HEK293 (cell line): Measurements from ENCODE around the gene THEM4.

ENCODE experiments used
- BCL11A ChIP-seq: fragments of 450-650 bp; formaldehyde crosslinking; IDR thresholded peaks from 2 replicates; pipeline ENCODE4 v1.5.1; 2016; ENCODE audit warnings: low read depth, missing biosample characterization, missing genetic modification characterization
- GLI4 ChIP-seq: fragments of 450-650 bp; formaldehyde crosslinking; IDR thresholded peaks from 2 replicates; pipeline ENCODE4 v1.5.1; 2016; ENCODE audit warnings: missing biosample characterization, missing genetic modification characterization
- KLF1 ChIP-seq: fragments of 450-650 bp; formaldehyde crosslinking; IDR thresholded peaks from 2 replicates; pipeline ENCODE4 v1.5.1; 2016; ENCODE audit warnings: missing biosample characterization, missing genetic modification characterization
- KLF9 ChIP-seq: fragments of 450-650 bp; formaldehyde crosslinking; IDR thresholded peaks from 2 replicates; pipeline ENCODE4 v1.5.1; 2016; ENCODE audit warnings: missing biosample characterization, missing genetic modification characterization, low read depth
- PRDM10 ChIP-seq: fragments of 450-650 bp; formaldehyde crosslinking; IDR thresholded peaks from 2 replicates; pipeline ENCODE4 v1.5.1; 2016; ENCODE audit warnings: missing biosample characterization, missing genetic modification characterization
- SP2 ChIP-seq: fragments of 450-650 bp; formaldehyde crosslinking; IDR thresholded peaks from 2 replicates; pipeline ENCODE4 v1.5.1; 2016; ENCODE audit warnings: missing biosample characterization, missing genetic modification characterization
- ZBTB11 ChIP-seq: fragments of 450-650 bp; formaldehyde crosslinking; conservative IDR thresholded peaks from 2 replicates; pipeline ENCODE4 v1.5.1; 2016; ENCODE audit warnings: low read depth, missing biosample characterization, missing genetic modification characterization
- ZBTB20 ChIP-seq: fragments of 450-650 bp; formaldehyde crosslinking; IDR thresholded peaks from 2 replicates; pipeline ENCODE4 v1.5.1; 2016; ENCODE audit warnings: missing biosample characterization, missing genetic modification characterization
- ZBTB21 ChIP-seq: fragments of 450-650 bp; formaldehyde crosslinking; IDR thresholded peaks from 2 replicates; pipeline ENCODE4 v1.5.1; 2017; ENCODE audit warnings: missing biosample characterization, missing genetic modification characterization
- ZBTB48 ChIP-seq: fragments of 450-650 bp; formaldehyde crosslinking; IDR thresholded peaks from 2 replicates; pipeline ENCODE4 v1.5.1; 2016; ENCODE audit warnings: missing biosample characterization, missing genetic modification characterization
- ZEB2 ChIP-seq: fragments of 450-650 bp; formaldehyde crosslinking; IDR thresholded peaks from 2 replicates; pipeline ENCODE4 v1.5.1; 2016; ENCODE audit warnings: missing biosample characterization, missing genetic modification characterization
- ZFP3 ChIP-seq: fragments of 450-650 bp; formaldehyde crosslinking; IDR thresholded peaks from 2 replicates; pipeline ENCODE4 v1.5.1; 2016; ENCODE audit warnings: low read depth, missing biosample characterization, missing genetic modification characterization
- ZFP69B ChIP-seq: fragments of 450-650 bp; formaldehyde crosslinking; IDR thresholded peaks from 2 replicates; pipeline ENCODE4 v1.5.1; 2016; ENCODE audit warnings: missing biosample characterization, missing genetic modification characterization
- ZIC2 ChIP-seq: fragments of 450-650 bp; formaldehyde crosslinking; IDR thresholded peaks from 2 replicates; pipeline ENCODE4 v1.5.1; 2016; ENCODE audit warnings: missing biosample characterization, missing genetic modification characterization
- ZNF514 ChIP-seq: fragments of 450-650 bp; formaldehyde crosslinking; IDR thresholded peaks from 2 replicates; pipeline ENCODE4 v1.5.1; 2016; ENCODE audit warnings: missing biosample characterization, missing genetic modification characterization
- ZNF518A ChIP-seq: fragments of 450-650 bp; formaldehyde crosslinking; conservative IDR thresholded peaks from 2 replicates; pipeline ENCODE4 v1.5.1; 2016; ENCODE audit warnings: low read depth, missing biosample characterization, missing genetic modification characterization
- ZNF548 ChIP-seq: fragments of 450-650 bp; formaldehyde crosslinking; IDR thresholded peaks from 2 replicates; pipeline ENCODE4 v1.5.1; 2016; ENCODE audit warnings: missing biosample characterization, missing genetic modification characterization
- ZNF600 ChIP-seq: fragments of 450-650 bp; formaldehyde crosslinking; IDR thresholded peaks from 2 replicates; pipeline ENCODE4 v1.5.1; 2016; ENCODE audit warnings: missing biosample characterization, missing genetic modification characterization
- ZNF610 ChIP-seq: fragments of 450-650 bp; formaldehyde crosslinking; IDR thresholded peaks from 2 replicates; pipeline ENCODE4 v1.5.1; 2016; ENCODE audit warnings: missing biosample characterization, missing genetic modification characterization, borderline replicate concordance
- ZNF623 ChIP-seq: fragments of 450-650 bp; formaldehyde crosslinking; IDR thresholded peaks from 2 replicates; pipeline ENCODE4 v1.5.1; 2016; ENCODE audit warnings: missing biosample characterization, missing genetic modification characterization
- ZNF626 ChIP-seq: fragments of 450-650 bp; sonication (Bioruptor Pico); formaldehyde crosslinking; IDR thresholded peaks from 2 replicates; pipeline ENCODE4 v1.5.1; 2018; ENCODE audit warnings: missing biosample characterization, missing genetic modification characterization, inconsistent platforms
- ZNF670 ChIP-seq: fragments of 450-650 bp; formaldehyde crosslinking; IDR thresholded peaks from 2 replicates; pipeline ENCODE4 v1.5.1; 2016; ENCODE audit warnings: missing biosample characterization, missing genetic modification characterization, low read depth
- ZNF785 ChIP-seq: fragments of 450-650 bp; formaldehyde crosslinking; IDR thresholded peaks from 2 replicates; pipeline ENCODE4 v1.5.1; 2016; ENCODE audit warnings: missing biosample characterization, missing genetic modification characterization
- ZNF792 ChIP-seq: fragments of 450-650 bp; formaldehyde crosslinking; IDR thresholded peaks from 2 replicates; pipeline ENCODE4 v1.5.1; 2016; ENCODE audit warnings: missing biosample characterization, missing genetic modification characterization
- ZSCAN23 ChIP-seq: fragments of 450-650 bp; formaldehyde crosslinking; IDR thresholded peaks from 2 replicates; pipeline ENCODE4 v1.5.1; 2016; ENCODE audit warnings: missing biosample characterization, missing genetic modification characterization

The THEM4 gene

GRCh38 chr1:151909167-151910149, at the start of gene THEM4 (continued):
- peak; percentile 84 for TF ChIP-seq PRDM10 (tag by site-specific recombination)
- TF ChIP-seq SP2 (tag by site-specific recombination) = peak; percentile 82
- TF ChIP-seq GLI4 (tag by site-specific recombination) = peak; percentile 81; the same call in 1 of the 2 replicates
- peak; percentile 21; the same call in 1 of the 2 replicates for TF ChIP-seq ZFP3
- TF ChIP-seq ZNF548 (tag by site-specific recombination) = no peak
- peak; percentile 82; the same call in 1 of the 2 replicates for TF ChIP-seq ZNF610 (tag by site-specific recombination)
- TF ChIP-seq ZBTB11 (tag by site-specific recombination) = peak; percentile 99
- TF ChIP-seq ZBTB20 (tag by site-specific recombination) = peak; percentile 97
- TF ChIP-seq ZEB2 = peak; percentile 86
- peak; percentile 93 for TF ChIP-seq ZIC2 (tag by site-specific recombination)
- TF ChIP-seq KLF1 = peak; percentile 73
- TF ChIP-seq BCL11A (tag by site-specific recombination) = peak; percentile 58; the same call in 1 of the 2 replicates
- 0 out of 2 replicates have a peak, but pooled peaks have one; percentile 15 for TF ChIP-seq ZNF626 (tag by site-specific recombination)
- peak; percentile 44; the same call in 1 of the 2 replicates for TF ChIP-seq ZBTB21
- peak; percentile 48; the same call in 1 of the 2 replicates for TF ChIP-seq KLF9 (tag by site-specific recombination)
- TF ChIP-seq ZNF670 = no peak
- peak; percentile 86 for TF ChIP-seq ZFP69B (tag by site-specific recombination)
- TF ChIP-seq ZNF785 = peak; percentile 87; the same call in 1 of the 2 replicates
- peak; percentile 91 for TF ChIP-seq ZNF518A (tag by site-specific recombination)
- peak; percentile 35; the same call in 1 of the 2 replicates for TF ChIP-seq ZBTB48 (tag by site-specific recombination)
- TF ChIP-seq ZNF792 (tag by site-specific recombination) = 0 out of 2 replicates have a peak, but pooled peaks have one; percentile 21
- peak; percentile 57; the same call in 1 of the 2 replicates for TF ChIP-seq ZSCAN23 (tag by site-specific recombination)
- no peak for TF ChIP-seq ZNF623 (tag by site-specific recombination)
- TF ChIP-seq ZNF600 (tag by site-specific recombination) = peak; percentile 61; the same call in 1 of the 2 replicates
- TF ChIP-seq ZNF514 = no peak
